Natural killer cell (primary cell): ENCODE results near the gene ABR. TPM values are rescaled to one million over a fixed set of nuclear protein-coding genes. Genes with fewer than 3 reads are reported as not detected.

Experiments
- ATAC-seq, 3 donors: fragments of 150-1000 bp in 2 of 3; fragments of 200-7000 bp in 1 of 3; cut with Tn5 transposase; 1 replicate in 1 of 3; 2 replicates in 2 of 3; pipeline ENCODE4 v1.10.0; 2021; ENCODE audit warnings: mild to moderate bottlenecking in 2 of 3, moderate library complexity in 2 of 3
- DNase-seq, 2 donors: peaks; one replicate each; pipeline versions ENCODE4 v3.0.0 to v3.0.0-alpha.2; 2013 to 2021; ENCODE audit warnings: mixed read lengths in 1 of 2
- H3K27ac ChIP-seq: one replicate; pipeline ENCODE4 v1.5.1; 2013; ENCODE audit warnings: mild to moderate bottlenecking, low read length
- H3K27me3 ChIP-seq: one replicate; pipeline ENCODE4 v1.6.1; 2013; ENCODE audit warnings: low read length; ENCODE audit not compliant: control insufficient read depth, insufficient read depth
- H3K36me3 ChIP-seq: one replicate; pipeline ENCODE4 v1.6.1; 2013; ENCODE audit warnings: low read length; ENCODE audit not compliant: control insufficient read depth, insufficient read depth
- H3K4me1 ChIP-seq: one replicate; pipeline ENCODE4 v1.6.1; 2013; ENCODE audit warnings: low read length; ENCODE audit not compliant: control insufficient read depth, insufficient read depth
- H3K4me3 ChIP-seq: one replicate; pipeline ENCODE4 v1.5.1; 2013; ENCODE audit warnings: low read length
- H3K9me3 ChIP-seq: one replicate; pipeline ENCODE4 v1.6.1; 2013; ENCODE audit warnings: low read length; ENCODE audit not compliant: control insufficient read depth, insufficient read depth
- H3K27ac Mint-ChIP-seq, 2 donors: one replicate each; pipeline ENCODE4 v1.8.0; 2022; ENCODE audit warnings: mild to moderate bottlenecking in 2 of 2, mixed read lengths in 2 of 2, moderate library complexity in 1 of 2
- H3K27me3 Mint-ChIP-seq, 2 donors: one replicate each; pipeline ENCODE4 v1.8.0; 2022; ENCODE audit warnings: low read depth in 2 of 2, mixed read lengths in 2 of 2
- H3K36me3 Mint-ChIP-seq: one replicate; pipeline ENCODE4 v1.8.0; 2022; ENCODE audit warnings: mixed read lengths
- H3K4me1 Mint-ChIP-seq, 2 donors: one replicate each; pipeline ENCODE4 v1.8.0; 2022; ENCODE audit warnings: mixed read lengths in 2 of 2
- H3K4me3 Mint-ChIP-seq: one replicate; pipeline ENCODE4 v1.8.0; 2022; ENCODE audit warnings: mild to moderate bottlenecking, moderate library complexity, mixed read lengths
- H3K9me3 Mint-ChIP-seq, 2 donors: one replicate each; pipeline ENCODE4 v1.8.0; 2022; ENCODE audit warnings: mixed read lengths in 2 of 2
- CTCF ChIP-seq: fragments of 200-600 bp; IDR thresholded peaks from one replicate; pipeline ENCODE4 v1.8.0; 2022; ENCODE audit warnings: antibody characterized with exemption
- WGBS: methylation state at CpG from one replicate; pipeline ENCODE4 v1.1.7; 2013; ENCODE audit warnings: missing lambda C conversion rate; ENCODE audit not compliant: insufficient coverage; 5-methylcytosine and 5-hydroxymethylcytosine counted together
- intact Hi-C: fragments of 100-400 bp; cut with micrococcal nuclease; formaldehyde crosslinking; loops from one replicate; pipeline ENCODE4 v1.14.2; 2022
- total RNA-seq, 4 donors: library from RNA; stranded (reverse); fragments of 120-200 nt in 1 of 4; gene quantifications; one replicate each; pipeline versions ENCODE4 v1.2.3 to v1.2.4, GENCODE V29; 2013 to 2022

ABR gene
- total RNA-seq, 3 donors from 2014 or later (not counting 1 experiment from before 2014, with no cell fraction given) = 155 to 215 (median 163) TPM

- Histone ChIP-seq H3K9me3 (no peaks in the 10 kb centered on the region), H3K4me3 (no peak overlapping the region), H3K27ac (no peak overlapping the region), H3K27me3 (no peaks in the 10 kb centered on the region), H3K36me3 (no peaks in the 10 kb centered on the region), H3K4me1 (no peaks in the 10 kb centered on the region)
- Mint-ChIP-seq H3K4me1 (no peaks in the 10 kb centered on the region), H3K27ac (no peak overlapping the region), H3K4me3 (no peak overlapping the region), H3K27me3 (peaks cover 0 to 8% of the 10 kb centered on the region in 2 donors), H3K9me3 (no peaks in the 10 kb centered on the region), H3K36me3 (no peaks in the 10 kb centered on the region)
- no peak for TF ChIP-seq CTCF
- DNase-seq = no peak
- no peak for ATAC-seq
- intact Hi-C loops = no loop called here
- WGBS = 87% methylated on average over 14 of the region's 14 CpGs
These were observed 40.6 kb upstream of the ABR start for GRCh38 chr17:1220346-1220745.

- intact Hi-C loops = no loop called here
- ATAC-seq = no peak
- WGBS = 90% methylated on average over 12 of the region's 12 CpGs
These were observed 37.3 kb upstream of the ABR start for GRCh38 chr17:1217089-1217385.

GRCh38 chr17:1216217-1217088, 36.7 kb upstream of the ABR start:
- Mint-ChIP-seq H3K27me3 (peaks cover 0 to 4% of the 10 kb centered on the region in 2 donors), H3K4me1 (peaks cover 5 to 8% of the 10 kb centered on the region in 2 donors), H3K36me3 (no peaks in the 10 kb centered on the region), H3K9me3 (no peaks in the 10 kb centered on the region), H3K4me3 (no peak overlapping the region), H3K27ac (no peak overlapping the region)
- H3K9me3 ChIP-seq = no peaks in the 10 kb centered on the region
- intact Hi-C loops = no loop called here
- no peak for TF ChIP-seq CTCF
- ATAC-seq (no peak), DNase-seq (no peak)
- 82% methylated on average over 19 of the region's 19 CpGs for WGBS
- no peaks in the 10 kb centered on the region for H3K36me3 ChIP-seq
- peaks cover 19% of the 10 kb centered on the region for H3K4me1 ChIP-seq
- no peaks in the 10 kb centered on the region for H3K27me3 ChIP-seq
- no peak overlapping the region for H3K4me3 ChIP-seq
- no peak overlapping the region for H3K27ac ChIP-seq

More at GRCh38 chr17:1217089-1217385, 37.3 kb upstream of the ABR start:
- Mint-ChIP-seq H3K27me3 (peaks cover 0 to 8% of the 10 kb centered on the region in 2 donors), H3K4me1 (peaks cover 5 to 8% of the 10 kb centered on the region in 2 donors), H3K27ac (no peak overlapping the region), H3K4me3 (no peak overlapping the region), H3K36me3 (no peaks in the 10 kb centered on the region), H3K9me3 (no peaks in the 10 kb centered on the region)
- Histone ChIP-seq H3K9me3 (no peaks in the 10 kb centered on the region), H3K4me1 (peaks cover 18% of the 10 kb centered on the region), H3K36me3 (no peaks in the 10 kb centered on the region), H3K27me3 (no peaks in the 10 kb centered on the region), H3K27ac (no peak overlapping the region), H3K4me3 (no peak overlapping the region)
- TF ChIP-seq CTCF = no peak
- no peak for DNase-seq
